Small intestine (tissue), 7 donors: ENCODE data around the gene AUNIP. TPM values are rescaled to one million over a fixed set of nuclear protein-coding genes. Genes with fewer than 3 reads are reported as not detected.

Source experiments
- DNase-seq, 2 donors: peaks; one replicate each; pipeline versions ENCODE4 v3.0.0 to v3.0.0-alpha.2; 2013
- FAIRE-seq: peaks from 2 replicates; lab custom pipeline; 2012; peaks lifted over from hg19 to GRCh38; lab: Jason Lieb, UNC
- H3K27ac ChIP-seq, 3 donors: one replicate each; pipeline ENCODE4 v1.5.1; 2013; ENCODE audit warnings: low read length in 2 of 3, mild to moderate bottlenecking in 2 of 3, control low read depth in 1 of 3, inconsistent platforms in 1 of 3, low read depth in 1 of 3, moderate library complexity in 1 of 3
- H3K27me3 ChIP-seq, 3 donors: one replicate each; pipeline ENCODE4 v1.6.1; 2013; ENCODE audit warnings: low read length in 3 of 3, inconsistent platforms in 1 of 3; ENCODE audit not compliant: control insufficient read depth in 3 of 3, insufficient read depth in 3 of 3
- H3K36me3 ChIP-seq, 3 donors: one replicate each; pipeline ENCODE4 v1.6.1; 2013; ENCODE audit warnings: low read length in 3 of 3, inconsistent platforms in 1 of 3, low read depth in 1 of 3, mild to moderate bottlenecking in 1 of 3, moderate library complexity in 1 of 3; ENCODE audit not compliant: control insufficient read depth in 3 of 3, insufficient read depth in 2 of 3
- H3K4me1 ChIP-seq, 3 donors: one replicate each; pipeline ENCODE4 v1.6.1; 2013; ENCODE audit warnings: low read length in 2 of 3, inconsistent platforms in 1 of 3, low read depth in 1 of 3, mild to moderate bottlenecking in 1 of 3, moderate library complexity in 1 of 3; ENCODE audit not compliant: control insufficient read depth in 3 of 3, insufficient read depth in 2 of 3
- H3K4me3 ChIP-seq, 3 donors: one replicate each; pipeline ENCODE4 v1.5.1; 2013; ENCODE audit warnings: low read length in 3 of 3, control low read depth in 1 of 3, inconsistent platforms in 1 of 3, low read depth in 1 of 3, mild to moderate bottlenecking in 1 of 3, moderate library complexity in 1 of 3
- H3K9me3 ChIP-seq, 2 donors: one replicate each; pipeline ENCODE4 v1.6.1; 2013; ENCODE audit warnings: low read depth in 1 of 2, low read length in 1 of 2; ENCODE audit not compliant: control insufficient read depth in 2 of 2, insufficient read depth in 1 of 2
- WGBS, 3 donors: extraction: QIAGEN DNeasy Blood & Tissue Kit; methylation state at CpG; one replicate each; pipeline ENCODE4 v1.1.7; 2013; 5-methylcytosine and 5-hydroxymethylcytosine counted together
- polyA plus RNA-seq, 4 donors: library from polyadenylated mRNA; stranded (reverse) in 3 of 4; unstranded in 1 of 4; fragments of 200-250 nt in 3 of 4; fragments of 120-200 nt in 1 of 4; gene quantifications; one replicate each; pipeline versions ENCODE4 v1.2.1 to v1.2.3, GENCODE V29; 2013
- donor health status: healthy with polysubstance abuse.
- donor health status: control.
- donor health status: control.
- donor health status: Bipolar disorder and iron deficiency.
- donor health status: healthy.

AUNIP gene
- polyA plus RNA-seq, 4 donors = 0.67 to 3.2 (median 1.9) TPM; not detected in 1

GRCh38 chr1:25810341-25811299, 48.6 kb downstream of the AUNIP start:
- peaks cover 0 to 7% (median 0%) of the 10 kb centered on the region in 3 donors for H3K4me1 ChIP-seq
- H3K4me3 ChIP-seq = no peak overlapping the region
- WGBS, 3 donors = 36 to 38% (median 38%) methylated on average over 21 of the region's 21 CpGs
- no peak overlapping the region for H3K27ac ChIP-seq
- no peaks in the 10 kb centered on the region for H3K27me3 ChIP-seq
- H3K36me3 ChIP-seq = peaks cover 0 to 97% (median 2%) of the 10 kb centered on the region in 3 donors
- DNase-seq (peak; percentile 41 to 73), FAIRE-seq (no peak)
- H3K9me3 ChIP-seq = no peaks in the 10 kb centered on the region

DNA sequence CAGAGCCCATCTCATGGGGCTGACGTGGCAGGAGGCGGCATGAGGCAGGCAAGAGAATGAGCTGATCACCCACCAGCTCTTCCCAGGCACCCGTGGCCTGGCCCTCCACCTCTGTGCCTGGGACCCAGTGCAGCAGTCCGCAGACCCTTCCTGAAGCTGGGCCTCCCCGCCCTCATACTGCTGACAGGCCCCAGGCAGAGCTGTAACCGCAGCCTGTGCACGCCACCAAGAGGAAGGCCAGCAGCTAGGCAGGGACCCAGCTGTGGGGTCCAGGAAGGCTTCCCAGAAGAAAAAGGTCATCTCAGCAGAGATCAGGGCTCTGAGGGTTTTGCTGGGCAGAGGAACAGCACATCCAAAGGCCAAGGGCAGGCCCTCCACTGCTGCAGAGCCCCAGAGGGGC, 49.3 kb downstream of the AUNIP start:
- DNase-seq (no peak), FAIRE-seq (no peak)
- H3K9me3 ChIP-seq = no peaks in the 10 kb centered on the region
- peaks cover 0 to 97% (median 2%) of the 10 kb centered on the region in 3 donors for H3K36me3 ChIP-seq
- H3K4me1 ChIP-seq = peaks cover 0 to 7% (median 0%) of the 10 kb centered on the region in 3 donors
- no peaks in the 10 kb centered on the region for H3K27me3 ChIP-seq
- no peak overlapping the region for H3K4me3 ChIP-seq
- no peak overlapping the region for H3K27ac ChIP-seq
- WGBS, 3 donors = 86 to 94% (median 94%) methylated on average over 7 of the region's 7 CpGs

GRCh38 chr1:25809283-25809926, 49.9 kb downstream of the AUNIP start:
- no peak overlapping the region for H3K27ac ChIP-seq

GRCh38 chr1:25808481-25809244, 50.6 kb downstream of the AUNIP start:
- Histone ChIP-seq H3K4me1 (peaks cover 0 to 7% (median 0%) of the 10 kb centered on the region in 3 donors), H3K27me3 (no peaks in the 10 kb centered on the region), H3K9me3 (no peaks in the 10 kb centered on the region), H3K27ac (no peak overlapping the region), H3K4me3 (no peak overlapping the region), H3K36me3 (peaks cover 0 to 88% (median 2%) of the 10 kb centered on the region in 3 donors)
- FAIRE-seq (no peak), DNase-seq (no peak)
- 91 to 96% (median 92%) methylated on average over 28 to 34 of the region's 34 CpGs for WGBS, 3 donors

More at GRCh38 chr1:25809283-25809926, 49.9 kb downstream of the AUNIP start:
- H3K9me3 ChIP-seq = no peaks in the 10 kb centered on the region
- FAIRE-seq = no peak
- DNase-seq = no peak
- H3K27me3 ChIP-seq = no peaks in the 10 kb centered on the region
- peaks cover 0 to 95% (median 2%) of the 10 kb centered on the region in 3 donors for H3K36me3 ChIP-seq
- H3K4me1 ChIP-seq = peaks cover 0 to 7% (median 0%) of the 10 kb centered on the region in 3 donors
- H3K4me3 ChIP-seq = no peak overlapping the region
- whole genome bisulfite sequencing, 3 donors = 74 to 83% (median 78%) methylated on average over 18 of the region's 18 CpGs

- peaks cover 0 to 8% (median 0%) of the 10 kb centered on the region in 3 donors for H3K4me1 ChIP-seq
- peaks cover 0 to 80% (median 2%) of the 10 kb centered on the region in 3 donors for H3K36me3 ChIP-seq
- DNase-seq (peak in 1 of 2 donors; percentile 55), FAIRE-seq (no peak)
- H3K9me3 ChIP-seq = no peaks in the 10 kb centered on the region
- no peak overlapping the region for H3K27ac ChIP-seq
- H3K4me3 ChIP-seq = no peak overlapping the region
- 68 to 76% (median 74%) methylated on average over 17 to 20 of the region's 20 CpGs for WGBS, 3 donors
- no peaks in the 10 kb centered on the region for H3K27me3 ChIP-seq
Observed at GRCh38 chr1:25807480-25808390, 51.5 kb downstream of the AUNIP start.

- FAIRE-seq = no peak
- Histone ChIP-seq H3K4me1 (peaks cover 0 to 10% (median 0%) of the 10 kb centered on the region in 3 donors), H3K27ac (no peak overlapping the region), H3K9me3 (no peaks in the 10 kb centered on the region), H3K4me3 (no peak overlapping the region), H3K27me3 (no peaks in the 10 kb centered on the region), H3K36me3 (peaks cover 0 to 81% (median 2%) of the 10 kb centered on the region in 3 donors)
- WGBS, 3 donors = 76 to 89% (median 89%) methylated on average over 3 to 4 of the region's 4 CpGs
- no peak for DNase-seq
Observed at GRCh38 chr1:25806418-25806817, 52.8 kb downstream of the AUNIP start.

DNA sequence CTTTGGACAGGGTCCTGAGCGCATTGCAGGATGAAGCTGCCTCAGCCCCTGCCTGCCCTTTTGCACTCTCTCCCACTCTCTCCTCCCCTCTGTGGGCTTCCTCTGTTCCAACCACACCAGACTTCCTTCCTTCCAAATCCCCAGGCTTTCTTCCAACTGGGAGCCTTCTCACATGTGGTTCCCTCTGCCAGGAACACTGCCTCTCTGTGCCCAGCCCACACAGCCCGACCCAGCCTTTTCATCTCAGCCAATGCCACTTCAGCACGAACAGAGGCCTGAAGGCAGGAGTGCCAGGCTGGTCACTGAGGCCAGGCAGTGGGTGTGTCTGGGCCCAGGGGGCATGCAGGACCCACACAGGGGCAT, 53.4 kb downstream of the AUNIP start:
- Histone ChIP-seq H3K27me3 (no peaks in the 10 kb centered on the region), H3K9me3 (no peaks in the 10 kb centered on the region), H3K4me1 (peaks cover 1 to 13% (median 3%) of the 10 kb centered on the region in 3 donors), H3K4me3 (no peak overlapping the region), H3K36me3 (peaks cover 0 to 75% (median 2%) of the 10 kb centered on the region in 3 donors), H3K27ac (peak overlapping the region in 1 of 3 donors; percentile 5)
- FAIRE-seq = no peak
- DNase-seq = no peak
- WGBS, 3 donors = 58 to 66% (median 64%) methylated on average over 3 of the region's 3 CpGs
